BJ (cell line): ENCODE measurements around the gene GUCY2F. TPM values are rescaled to one million over a fixed set of nuclear protein-coding genes. Genes with fewer than 3 reads are reported as not detected.

Experiments used
- CTCF ChIA-PET: fragments of 350-600 bp; formaldehyde crosslinking; extraction: SDS; loops from one replicate; lab custom pipeline; 2021; ENCODE audit warnings: antibody characterized with exemption, inconsistent platforms; lab: Yijun Ruan, JAX
- POLR2A ChIA-PET: fragments of 300-600 bp; sonication (Branson Sonifier 250); formaldehyde crosslinking; extraction: SDS; loops from one replicate; lab custom pipeline; 2021; ENCODE audit warnings: antibody characterized with exemption; lab: Charles Lee
- DNase-seq: peaks from one replicate; pipeline ENCODE4 v3.0.0-alpha.2; 2011; ENCODE audit warnings: low read depth
- H3K27me3 ChIP-seq: 2 replicates; pipeline ENCODE4 v1.6.0; 2011; ENCODE audit warnings: low read length; ENCODE audit not compliant: control insufficient read depth, insufficient read depth
- H3K36me3 ChIP-seq: 2 replicates; pipeline ENCODE4 v1.5.1; 2011; ENCODE audit warnings: low read length; ENCODE audit not compliant: control insufficient read depth, insufficient read depth
- H3K4me3 ChIP-seq: 2 replicates; pipeline ENCODE4 v1.5.1; 2011; ENCODE audit warnings: low read depth, mild to moderate bottlenecking, control low read depth, low read length
- CTCF ChIP-seq: IDR thresholded peaks from 2 replicates; pipeline ENCODE4 v1.5.1; 2011; ENCODE audit warnings: low read depth, mild to moderate bottlenecking, control low read depth, inconsistent platforms, low read length, moderate library complexity; ENCODE audit not compliant: insufficient read depth
- polyA plus RNA-seq: library from polyadenylated mRNA; depleted of rRNA; stranded (reverse); fragments of >200 nt; gene quantifications from 2 replicates; pipeline ENCODE4 v1.2.3, GENCODE V29; 2011

The GUCY2F gene
- polyA plus RNA-seq, 1 experiment, result not detected

- ChIA-PET CTCF (no interaction called here), POLR2A (no interaction called here)
- Histone ChIP-seq H3K27me3 (no peaks in the 10 kb centered on the region), H3K36me3 (no peaks in the 10 kb centered on the region), H3K4me3 (no peak overlapping the region)
- no peak for TF ChIP-seq CTCF
- no peak for DNase-seq
Observed at GRCh38 chrX:109357706-109358105, 124.2 kb downstream of the GUCY2F start.

GRCh38 chrX:109356684-109357083 lies 125.2 kb downstream of the GUCY2F start:
- CTCF ChIA-PET, result no interaction called here
- Histone ChIP-seq H3K4me3 (no peak overlapping the region), H3K27me3 (no peaks in the 10 kb centered on the region), H3K36me3 (no peaks in the 10 kb centered on the region)
- POLR2A ChIA-PET, result no interaction called here
- no peak for DNase-seq
- no peak for TF ChIP-seq CTCF

GRCh38 chrX:109352066-109352588 lies 129.8 kb downstream of the GUCY2F start:
- no peak for TF ChIP-seq CTCF
- H3K4me3 ChIP-seq, result no peak overlapping the region
- POLR2A ChIA-PET, result no interaction called here
- H3K36me3 ChIP-seq, result no peaks in the 10 kb centered on the region
- no peak for DNase-seq
- CTCF ChIA-PET, result no interaction called here
- no peaks in the 10 kb centered on the region for H3K27me3 ChIP-seq

GRCh38 chrX:109351557-109351956 lies 130.3 kb downstream of the GUCY2F start:
- H3K27me3 ChIP-seq, result no peaks in the 10 kb centered on the region
- CTCF ChIA-PET, result interaction anchor here (0.7 kb wide), 1 partner anchor 517 kb away, joined by 4 read pairs; no protein-coding TSS in a partner anchor
- DNase-seq, result no peak
- POLR2A ChIA-PET, result no interaction called here
- H3K4me3 ChIP-seq, result no peak overlapping the region
- H3K36me3 ChIP-seq, result no peaks in the 10 kb centered on the region
- TF ChIP-seq CTCF, result no peak

- H3K27me3 ChIP-seq, result no peaks in the 10 kb centered on the region
- ChIA-PET CTCF (interaction anchor here (0.6 kb wide), 1 partner anchor 785 kb away, joined by 3 read pairs; no protein-coding TSS in a partner anchor), POLR2A (no interaction called here)
- no peak for DNase-seq
- H3K4me3 ChIP-seq, result no peak overlapping the region
- TF ChIP-seq CTCF, result no peak
- H3K36me3 ChIP-seq, result no peaks in the 10 kb centered on the region
Observed at GRCh38 chrX:109350551-109350950, 131.3 kb downstream of the GUCY2F start.
